Activated CD4-positive, alpha-beta T cell treated with anti-CD3 and anti-CD28 coated beads, Interleukin-2, Interleukin-4, amounts not matched to agents 100 ng/mL and 50 ng/mL, durations not matched to agents 16 hours and 8 hours (primary cell): ENCODE data around the gene AMH.

Experiments used
- DNase-seq: peaks from one replicate; pipeline ENCODE4 v3.0.0-alpha.2; 2020; ENCODE audit warnings: low spot score

Gene AMH

DNA sequence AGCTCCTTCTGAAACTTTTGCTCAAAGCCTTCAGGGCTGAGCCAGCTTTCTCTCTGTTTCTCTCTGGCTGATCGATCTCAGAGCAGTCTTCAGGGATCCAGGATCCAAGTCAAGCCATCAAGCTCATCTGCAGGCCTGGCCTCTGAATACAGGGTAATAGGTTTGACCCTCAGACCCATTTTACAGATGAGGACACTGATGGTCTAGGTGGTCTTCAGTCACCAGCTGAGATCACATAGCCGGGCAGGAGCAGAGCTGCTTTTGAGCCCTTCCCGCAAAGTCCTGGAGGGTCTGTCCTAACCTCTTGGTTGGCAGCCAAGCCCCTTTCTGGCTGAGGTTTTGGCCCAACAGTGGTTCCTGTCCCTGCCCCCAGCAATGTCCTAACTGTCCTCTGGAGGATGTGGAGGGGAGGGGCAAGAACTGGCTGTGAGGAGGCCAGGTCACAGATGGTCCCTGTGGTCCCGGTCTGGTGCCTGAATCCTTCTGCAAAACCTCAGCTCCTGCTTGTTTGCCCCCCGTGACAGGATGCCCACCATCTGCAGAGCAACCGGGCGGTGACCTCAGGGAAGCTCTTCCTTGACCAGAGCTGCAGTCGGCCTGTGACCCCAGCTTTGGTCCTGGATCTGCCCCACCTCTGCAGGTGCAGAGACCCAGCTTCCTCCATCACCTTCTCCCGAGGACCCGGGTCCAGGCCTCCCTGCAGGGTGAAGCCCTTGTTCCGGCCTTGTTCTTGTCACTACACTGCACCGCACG is 38.6 kb downstream of the AMH start:
- no peak for DNase-seq

DNA sequence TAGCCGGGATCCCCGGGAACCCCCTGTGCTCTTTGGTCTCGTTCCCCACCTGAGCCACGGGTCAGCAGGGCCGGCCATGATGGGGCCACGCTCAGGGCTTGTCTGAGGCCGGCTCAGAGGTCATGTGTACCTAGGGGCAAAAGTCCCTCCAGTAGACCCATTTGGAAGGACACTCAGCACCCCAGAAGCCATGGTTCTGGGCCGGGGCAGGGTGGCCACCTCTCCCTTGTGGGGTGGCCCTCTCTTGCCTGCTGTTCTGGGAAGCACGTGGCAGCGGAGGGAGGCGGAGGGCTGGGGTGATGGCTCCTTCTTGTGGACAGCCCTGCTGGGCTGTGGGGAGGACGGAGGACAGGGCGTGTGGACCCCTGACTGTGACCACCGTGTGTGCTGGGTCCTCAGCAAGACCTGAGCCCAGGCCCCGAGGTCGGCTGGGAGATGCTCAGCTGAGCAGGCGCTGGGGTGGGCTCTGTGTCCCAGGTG is 39.3 kb downstream of the AMH start:
- no peak for DNase-seq

DNA sequence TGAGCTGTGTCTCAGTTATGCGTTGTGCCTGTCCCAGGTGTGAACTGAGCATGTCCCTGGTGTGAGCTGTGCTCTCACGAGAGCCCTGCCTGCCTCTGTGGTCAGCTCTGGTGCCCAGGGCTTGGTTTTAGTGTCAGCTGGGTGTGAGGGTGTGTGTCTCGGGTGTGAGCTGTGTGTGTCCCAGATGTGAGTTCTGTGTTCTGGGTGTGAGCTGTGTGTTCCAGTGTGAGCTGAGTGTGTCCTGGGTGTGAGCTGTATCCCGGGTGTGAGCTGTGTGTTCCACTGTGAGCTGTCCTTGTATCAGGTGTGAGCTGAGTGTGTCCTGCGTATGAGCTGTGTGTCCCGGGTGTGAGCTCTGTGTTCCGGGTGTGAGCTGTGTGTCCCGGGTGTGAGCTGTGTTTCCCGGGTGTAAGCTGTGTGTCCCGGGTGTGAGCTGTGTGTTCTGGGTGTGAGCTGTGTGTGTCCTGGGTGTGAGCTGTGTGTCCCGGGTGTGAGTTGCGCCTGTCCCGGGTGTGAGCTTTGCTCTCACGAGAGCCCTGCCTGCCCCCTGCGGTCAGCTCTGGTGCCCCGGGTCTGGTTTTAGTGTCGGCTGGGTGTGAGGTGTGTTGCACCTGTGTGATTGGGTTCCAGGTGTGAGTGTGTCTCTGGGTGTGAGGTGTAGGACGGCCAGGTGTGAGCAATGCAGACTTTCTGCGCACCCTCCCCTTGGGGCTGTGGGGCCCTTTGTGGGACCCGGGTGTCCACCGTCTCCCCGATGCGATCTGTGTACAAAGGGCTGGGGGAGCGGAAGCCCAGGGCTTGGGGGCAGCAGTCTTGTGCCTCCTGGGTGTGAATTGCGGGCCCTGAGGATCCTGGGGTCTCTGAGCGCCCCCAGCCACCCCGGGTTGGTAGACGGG is 39.9 kb downstream of the AMH start:
- DNase-seq = no peak

DNA sequence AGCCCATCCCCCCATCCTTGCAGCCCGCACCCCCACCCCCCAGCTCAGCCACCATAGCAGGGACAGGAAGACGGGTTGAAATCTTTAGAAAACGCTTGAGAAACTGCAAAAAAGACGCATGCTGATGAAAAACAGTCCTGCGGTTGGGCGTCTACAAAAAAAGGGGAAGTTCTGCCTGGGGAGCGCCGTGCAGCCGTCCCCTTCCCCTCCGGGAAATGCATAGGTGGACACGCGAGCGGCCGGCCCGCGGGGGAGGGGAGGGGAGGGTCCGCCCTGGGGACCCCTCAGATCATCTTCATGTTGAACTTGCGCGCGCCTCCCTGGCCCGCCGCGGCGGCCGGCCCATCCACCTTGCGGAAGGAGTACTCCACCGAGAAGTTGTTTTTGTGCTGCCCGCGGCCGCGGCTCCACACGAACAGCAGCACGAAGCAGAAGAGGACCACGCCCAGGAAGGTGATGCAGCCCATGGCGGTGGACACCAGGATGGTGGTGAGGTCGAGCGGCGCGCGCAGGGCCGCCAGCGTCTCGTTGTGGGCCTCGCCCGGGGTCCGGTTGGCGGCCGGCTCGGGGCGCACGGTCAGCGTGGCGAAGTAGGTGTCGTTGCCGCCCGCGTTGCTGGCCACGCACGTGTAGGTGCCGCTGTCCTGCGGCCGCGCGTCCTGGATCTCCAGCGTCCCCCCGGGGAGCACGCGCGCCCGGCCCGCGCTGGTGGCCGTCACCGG is 40.8 kb downstream of the AMH start:
- peak; percentile 47 for DNase-seq

DNA sequence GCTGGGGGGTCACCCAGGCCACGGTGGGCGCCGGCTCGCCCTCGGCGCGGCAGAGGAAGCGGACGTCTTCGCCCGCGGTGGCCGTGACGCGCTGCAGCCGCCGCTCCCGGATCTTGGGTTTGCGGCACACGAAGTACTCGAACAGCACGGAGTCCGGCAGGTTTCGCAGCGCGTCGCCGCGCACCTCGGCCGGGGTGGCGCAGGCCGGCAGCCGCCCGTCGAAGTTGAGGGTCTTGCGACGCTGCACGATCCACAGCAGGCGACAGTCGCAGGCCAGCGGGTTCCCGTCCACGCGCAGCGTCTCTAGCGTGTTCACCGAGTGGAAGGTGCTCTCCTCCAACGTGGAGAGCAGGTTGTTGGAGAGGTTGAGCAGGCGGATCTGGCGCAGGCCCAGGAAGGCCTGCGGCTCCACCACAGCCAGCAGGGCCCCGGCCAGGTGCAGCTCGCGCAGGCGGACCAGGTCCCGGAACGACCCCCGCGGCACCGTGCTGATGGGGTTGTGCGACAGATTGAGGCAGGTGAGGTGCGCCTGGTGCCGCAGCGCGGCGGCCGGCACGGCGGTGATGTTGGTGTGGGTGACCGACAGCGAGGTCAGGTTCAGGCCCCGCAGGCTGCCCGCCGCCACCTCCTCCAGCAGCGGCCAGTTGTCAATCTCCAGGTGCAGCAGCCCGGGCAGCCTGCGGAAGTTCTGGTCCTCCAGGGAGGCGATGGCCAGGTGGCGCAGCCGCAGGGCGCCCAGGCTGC is 41.5 kb downstream of the AMH start:
- no peak for DNase-seq

DNA sequence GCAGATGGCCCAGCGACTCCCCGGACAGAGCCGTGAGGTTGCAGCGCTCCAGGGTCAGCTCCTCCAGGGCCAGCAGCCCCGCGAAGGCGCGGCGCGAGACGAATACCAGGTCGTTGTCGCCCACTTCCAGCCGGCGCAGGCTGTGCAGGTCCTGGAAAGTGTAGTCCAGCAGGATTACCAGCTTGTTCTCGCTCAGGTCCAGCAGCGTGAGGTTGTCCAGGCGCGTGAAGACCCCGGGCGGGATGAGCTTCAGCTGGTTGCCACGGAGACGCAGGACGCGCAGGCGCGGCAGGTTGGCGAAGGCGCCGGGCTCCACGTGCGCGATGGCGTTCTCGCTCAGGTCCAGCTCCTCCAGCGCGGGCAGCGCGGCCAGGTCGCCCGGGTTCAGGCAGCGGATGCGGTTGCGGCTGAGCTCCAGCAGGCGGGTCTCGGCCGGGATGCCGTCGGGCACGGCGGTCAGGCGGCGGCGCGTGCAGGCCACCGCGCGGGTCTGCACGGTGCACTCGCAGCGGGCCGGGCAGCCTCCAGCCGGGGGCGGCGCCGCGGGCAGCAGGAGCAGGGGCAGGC is 42.1 kb downstream of the AMH start:
- DNase-seq = no peak

DNA sequence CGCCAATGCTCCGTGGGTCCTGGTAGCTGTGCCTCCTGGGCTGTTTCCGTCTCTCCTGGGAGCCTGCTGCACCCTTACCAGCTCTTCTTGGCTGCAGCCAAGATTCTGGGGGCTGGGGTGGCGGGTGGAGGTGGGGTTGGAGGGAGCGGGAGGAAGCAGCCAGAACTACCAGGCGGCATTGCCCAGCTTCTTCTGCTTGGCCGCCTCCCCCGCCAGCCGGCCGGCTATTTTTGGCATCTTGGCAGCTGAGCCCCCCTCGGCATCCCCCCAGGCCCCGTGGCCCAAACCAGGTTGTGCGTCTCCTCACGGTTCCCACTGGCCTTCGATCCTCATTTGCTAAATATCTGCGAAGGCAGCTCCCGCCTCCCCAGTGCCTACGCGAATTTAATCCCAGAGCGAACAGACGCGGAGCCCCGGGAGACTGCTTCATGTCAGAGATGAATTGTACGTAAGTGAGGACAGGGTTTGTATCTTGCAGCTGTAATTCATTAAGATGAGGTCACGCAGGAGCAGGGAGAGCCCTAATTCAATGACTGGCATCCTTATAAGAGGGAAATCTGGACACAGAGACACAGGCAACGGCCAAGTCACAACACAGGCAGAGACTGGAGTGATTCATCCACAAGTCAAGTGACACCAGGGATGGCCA is 45.7 kb downstream of the AMH start:
- no peak for DNase-seq

DNA sequence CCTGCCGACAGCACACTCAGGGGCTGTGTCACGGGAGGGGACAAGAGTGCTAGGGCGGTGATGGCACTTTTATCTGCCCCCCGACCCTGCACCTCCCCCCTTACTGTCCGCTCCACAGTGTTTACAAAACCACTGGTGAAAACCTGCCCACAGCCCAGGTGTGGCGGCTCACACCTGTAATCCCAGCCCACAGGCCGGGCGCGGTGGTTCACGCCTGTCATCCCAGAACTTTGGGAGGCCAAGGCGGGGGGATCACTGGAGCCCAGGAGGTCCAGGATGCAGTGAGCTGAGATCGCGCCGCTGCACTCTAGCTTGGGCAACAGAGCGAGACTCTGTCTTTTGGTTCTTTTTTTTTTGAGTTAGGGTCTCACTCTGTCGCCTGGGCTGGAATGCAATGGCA is 47.0 kb downstream of the AMH start:
- DNase-seq = no peak

DNA sequence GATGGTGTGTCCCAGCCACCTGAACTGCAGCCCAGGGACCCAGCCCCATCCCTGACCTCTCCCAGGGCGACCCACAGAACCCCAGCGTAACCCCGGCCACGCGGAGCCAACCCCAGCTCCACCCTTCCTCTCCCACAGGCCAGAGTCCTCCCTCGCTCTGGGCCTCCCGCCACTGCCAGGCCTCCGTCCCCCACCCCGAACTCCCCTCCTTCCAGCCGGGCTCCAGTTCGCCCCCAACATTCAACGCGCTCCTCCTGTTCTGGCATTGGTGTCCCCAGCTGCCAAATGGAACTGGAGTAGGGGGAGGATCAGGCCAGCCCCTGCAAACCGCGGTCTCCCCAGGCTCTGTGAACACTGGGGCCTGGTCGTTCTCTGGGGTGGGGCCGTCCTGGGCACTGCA is 51.4 kb downstream of the AMH start:
- DNase-seq = no peak
